ENCODE measurements around the gene STXBP5.

Gene STXBP5

DNA sequence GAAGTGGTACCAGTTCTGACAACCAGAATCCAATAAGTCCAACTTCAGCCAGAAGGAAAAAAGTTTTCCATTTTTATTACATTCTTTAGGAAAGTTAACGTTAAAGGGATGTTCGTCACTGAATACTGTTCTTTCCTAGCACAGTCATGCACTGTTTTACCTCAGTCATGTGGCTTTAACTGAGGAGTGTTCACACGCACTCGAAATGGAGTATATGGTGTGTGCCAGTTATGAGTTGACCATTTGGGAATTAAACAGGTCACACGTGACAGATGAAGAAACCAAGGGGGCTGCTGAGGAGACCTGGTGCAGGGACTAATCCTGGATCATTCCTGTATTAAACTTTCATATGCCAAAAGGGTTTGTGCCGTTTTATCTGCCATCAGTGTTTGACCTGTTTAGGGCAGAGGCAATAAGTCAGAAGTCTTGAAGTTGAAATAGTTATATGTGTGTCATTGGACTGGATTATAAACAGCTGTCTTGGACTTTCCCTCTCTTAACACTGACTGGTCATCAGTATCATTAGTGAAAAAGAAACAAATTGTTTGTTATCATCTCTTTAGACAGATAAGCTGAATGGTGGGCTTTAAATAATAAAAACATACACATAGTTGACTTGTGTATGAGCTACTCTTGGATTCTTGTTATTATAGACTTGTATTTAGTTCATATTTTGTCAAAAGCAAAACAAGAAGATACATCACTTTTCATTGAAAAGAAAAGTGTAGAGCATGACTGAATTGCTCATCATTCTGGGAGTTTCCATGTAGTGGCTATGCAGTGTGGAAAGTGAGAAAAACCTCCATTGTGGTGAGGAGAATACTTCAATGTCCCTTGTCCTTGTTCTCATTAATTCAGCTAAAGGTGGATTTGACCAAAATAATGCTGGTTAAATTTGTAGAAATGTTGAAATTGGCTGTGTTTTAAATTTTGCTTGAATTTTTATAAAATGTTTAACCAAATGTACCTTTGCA is 180.8 kb downstream of the STXBP5 start:
- DNase-seq: no peak

DNA sequence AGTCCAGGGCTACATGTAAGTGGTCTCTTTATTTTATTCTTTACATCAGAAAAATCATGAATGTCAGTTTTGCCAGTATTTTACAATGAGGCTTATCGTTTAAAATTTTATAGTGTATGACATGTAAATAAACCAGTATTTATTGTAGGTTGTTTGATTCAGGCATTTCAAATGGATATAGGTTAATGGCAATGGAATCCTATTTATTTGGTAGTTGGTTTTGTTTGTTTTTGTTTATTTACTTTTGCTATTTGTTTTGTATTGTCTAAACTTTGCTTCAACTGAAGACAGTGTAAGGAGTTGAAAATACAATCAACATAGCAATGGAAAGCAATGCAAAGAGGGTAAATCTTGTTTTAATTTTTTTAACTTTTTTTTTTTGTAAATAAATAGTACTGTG is 185.2 kb downstream of the STXBP5 start:
- no peak for DNase-seq

DNA sequence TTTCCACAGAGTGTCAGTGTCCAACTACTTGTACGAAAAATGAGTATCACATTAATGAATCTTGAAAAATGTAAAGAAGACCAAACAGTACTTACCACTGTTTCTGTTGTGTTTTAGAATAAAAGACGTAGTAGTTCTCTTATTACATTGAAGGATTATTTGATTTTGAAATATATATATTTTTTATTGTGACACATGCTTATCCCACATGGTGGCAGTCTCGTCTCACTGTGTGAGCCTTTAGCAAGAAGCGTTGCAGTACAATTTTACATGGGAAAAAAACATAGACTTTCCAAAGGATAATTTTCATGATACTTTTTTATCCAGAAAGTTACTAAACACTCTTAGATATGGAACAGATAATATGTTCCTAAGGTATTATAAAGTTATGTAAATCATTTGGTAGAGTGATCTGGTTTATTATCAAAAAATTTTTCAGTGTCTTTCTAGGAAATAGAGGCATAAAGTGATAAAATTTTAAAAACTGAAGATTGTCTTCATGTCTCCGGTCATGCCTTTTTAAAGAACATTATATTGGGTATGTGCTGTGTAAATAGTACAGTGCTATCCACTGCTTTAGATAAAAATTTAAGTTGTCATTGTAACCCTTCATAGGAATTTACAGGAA is 186.8 kb downstream of the STXBP5 start:
- DNase-seq: peak; percentile 1

DNA sequence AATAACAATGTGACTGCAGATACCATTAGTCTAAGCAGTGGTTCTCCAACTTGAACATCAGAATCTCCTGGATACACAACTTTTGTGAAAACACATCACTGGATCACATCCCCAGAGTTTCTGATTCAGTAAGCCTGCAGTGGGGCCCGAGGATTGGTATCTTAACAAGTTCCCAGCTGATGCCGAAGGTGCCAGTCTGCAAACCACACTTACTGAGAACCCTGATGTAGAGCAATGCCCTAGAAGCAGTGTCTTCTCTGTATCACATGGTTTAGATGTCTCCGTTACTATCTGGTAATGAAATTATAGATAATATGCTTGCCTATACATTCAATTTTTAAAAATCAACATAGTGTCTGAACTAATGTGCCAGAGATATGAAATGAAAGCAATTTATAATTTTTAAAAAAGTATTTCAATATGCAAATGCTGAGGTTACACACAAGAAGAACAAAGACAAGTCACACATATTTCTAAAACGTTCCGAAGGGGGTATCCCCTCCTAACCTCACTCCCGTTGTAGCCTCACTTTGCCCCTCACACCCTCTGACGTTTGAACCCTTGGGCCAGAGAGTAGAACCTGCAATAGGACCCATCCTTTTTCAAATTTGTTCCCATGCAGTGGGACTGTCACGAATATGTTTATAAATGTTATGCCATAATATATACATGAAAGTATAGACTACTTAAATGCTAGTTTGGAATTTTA is 188.9 kb downstream of the STXBP5 start:
- DNase-seq: no peak

DNA sequence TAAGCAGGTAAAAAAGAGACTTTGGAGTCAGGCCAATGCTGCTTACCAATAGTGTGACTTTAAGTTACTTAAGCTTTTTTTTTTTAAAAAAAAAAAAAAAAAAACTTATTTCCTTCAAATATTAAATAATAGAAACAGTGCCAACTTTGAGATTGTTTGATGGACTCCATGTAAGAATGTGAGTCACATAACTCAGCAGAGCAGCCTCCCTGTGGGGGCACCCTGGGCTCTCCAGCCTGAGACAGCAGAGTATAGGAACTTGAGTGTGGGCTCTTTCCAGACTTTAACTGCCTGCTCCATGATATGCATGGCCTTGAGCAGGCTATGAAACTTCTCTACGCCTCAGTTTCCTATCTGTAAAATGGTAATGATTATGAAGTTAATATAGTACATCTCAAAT is 190.9 kb downstream of the STXBP5 start:
- no peak for DNase-seq

DNA sequence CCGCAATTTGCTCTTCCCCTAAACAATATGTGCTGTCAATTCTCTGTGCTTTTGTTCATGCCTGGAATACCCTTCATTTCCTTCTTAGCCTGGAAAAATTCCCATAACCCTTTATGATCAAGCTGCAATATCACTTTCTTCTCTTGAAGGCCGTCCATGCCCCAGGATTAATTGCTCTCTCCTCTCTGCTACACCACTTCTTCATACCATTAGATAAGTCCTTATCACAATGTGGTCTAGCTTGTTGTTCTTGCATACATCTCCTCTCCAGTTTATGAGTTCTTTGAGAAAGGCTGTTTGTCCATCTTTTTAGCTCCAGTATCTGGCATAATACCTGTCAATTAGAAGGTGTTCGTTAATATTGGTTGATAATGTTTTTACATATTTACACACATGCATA is 193.1 kb downstream of the STXBP5 start:
- no peak for DNase-seq

DNA sequence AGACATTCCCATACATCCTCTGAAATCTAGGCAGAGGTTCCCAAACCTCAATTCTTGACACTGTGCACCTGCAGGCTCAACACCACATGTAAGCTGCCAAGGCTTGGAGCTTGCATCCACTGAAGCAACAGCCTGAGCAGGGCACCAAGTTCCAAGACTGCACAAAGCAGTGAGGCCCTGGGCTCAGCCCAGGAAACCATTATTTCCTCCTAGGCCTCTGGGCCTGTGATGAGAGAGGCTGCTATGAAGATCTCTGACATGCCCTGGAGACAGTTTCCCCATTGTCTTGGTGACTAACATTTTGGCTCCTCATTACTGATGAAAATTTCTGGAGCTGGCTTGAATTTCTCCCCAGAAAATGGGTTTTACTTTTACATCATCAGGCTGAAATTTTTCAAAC is 196.8 kb downstream of the STXBP5 start:
- no peak for DNase-seq

DNA sequence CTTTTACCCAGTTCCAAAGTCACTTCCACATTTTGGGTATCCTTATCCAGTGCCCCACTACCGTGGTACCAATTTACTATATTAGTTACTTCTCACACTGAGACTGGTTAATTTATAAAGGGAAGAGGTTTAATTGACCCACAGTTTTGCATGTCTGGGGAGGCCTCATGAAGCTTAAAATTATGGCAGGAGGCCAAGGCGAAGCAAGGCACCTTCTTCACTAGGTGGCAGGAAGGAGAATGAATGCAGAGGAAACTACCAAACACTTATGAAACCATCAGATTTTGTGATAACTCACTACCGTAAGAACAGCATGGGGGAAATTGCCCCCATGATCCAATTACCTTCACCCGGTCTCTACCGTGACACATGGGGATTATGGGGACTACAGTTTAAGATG is 197.6 kb downstream of the STXBP5 start:
- DNase-seq: no peak

DNA sequence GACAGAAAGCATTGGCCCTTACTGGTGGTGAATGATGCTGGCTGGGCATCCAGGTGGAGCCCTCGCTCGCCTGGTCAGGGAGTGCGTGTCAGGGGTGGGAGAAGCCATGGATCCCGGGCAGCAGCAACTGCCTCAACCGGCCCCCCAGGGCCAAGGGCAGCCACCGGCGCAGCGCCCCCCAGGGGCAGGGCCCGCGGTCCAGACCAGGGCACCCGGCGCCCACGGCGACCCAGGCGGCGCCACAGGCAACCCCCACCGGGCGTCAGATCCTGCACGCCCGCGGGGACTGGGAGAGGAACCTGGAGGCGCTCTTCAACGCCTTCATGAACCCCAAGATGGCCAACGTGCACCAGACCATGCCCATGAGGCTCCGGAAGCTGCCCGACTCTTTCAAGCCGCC is 202.6 kb downstream of the STXBP5 start:
- DNase-seq: no peak

DNA sequence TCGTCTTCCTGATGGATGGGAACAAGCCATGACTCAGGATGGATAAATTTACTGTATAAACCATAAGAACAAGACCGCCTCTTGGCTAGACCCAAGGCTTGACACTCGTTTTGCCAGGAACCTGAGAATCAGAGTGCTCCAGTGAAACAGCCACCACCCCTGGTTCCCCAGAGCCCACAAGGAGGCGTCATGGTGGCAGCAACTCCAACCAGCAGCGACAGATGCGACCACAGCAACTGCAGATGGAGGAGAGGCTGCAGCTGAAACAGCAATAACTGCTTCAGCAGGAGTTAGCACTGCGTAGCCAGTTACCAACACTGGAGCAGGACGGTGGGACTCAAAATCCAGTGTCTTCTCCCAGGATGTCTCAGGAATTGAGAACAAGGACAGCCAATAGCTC is 203.4 kb downstream of the STXBP5 start:
- no peak for DNase-seq

DNA sequence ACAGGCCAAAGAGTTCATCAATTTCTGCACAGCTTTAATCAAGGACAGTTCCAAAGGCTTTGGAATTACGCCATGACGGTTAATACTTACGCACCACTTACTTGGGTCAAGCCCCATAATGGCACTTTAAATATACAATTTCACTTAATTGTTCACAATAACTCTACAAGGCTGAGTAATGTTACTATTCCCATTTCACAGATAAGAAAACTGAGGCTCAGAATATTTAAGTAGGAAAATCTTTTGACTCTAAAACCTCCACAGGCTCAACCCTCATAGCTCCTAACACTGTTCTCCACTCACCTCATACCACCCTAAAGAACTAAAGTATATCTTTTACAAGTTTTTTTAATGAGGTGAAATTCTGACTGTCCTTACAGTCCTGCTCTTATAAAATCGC is 212.4 kb downstream of the STXBP5 start:
- no peak for DNase-seq

DNA sequence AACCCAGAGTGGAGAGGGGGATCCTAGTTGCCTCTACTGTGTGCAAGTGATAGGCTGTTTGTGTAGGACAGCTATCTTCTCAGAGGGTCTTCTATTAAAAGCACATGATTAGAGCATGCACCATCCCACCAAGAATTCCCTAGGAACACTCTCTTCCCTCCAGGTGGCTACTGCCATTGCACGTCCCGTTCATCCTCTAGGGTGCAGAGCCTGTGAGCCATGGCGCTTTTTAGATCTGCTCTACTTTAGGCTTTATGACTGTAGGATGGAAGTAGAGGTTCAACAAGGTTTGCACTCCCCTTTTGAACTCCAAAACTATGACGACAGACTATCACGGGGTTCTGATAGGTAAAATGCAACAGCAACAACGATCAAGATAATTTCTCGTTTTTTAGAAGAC is 213.7 kb downstream of the STXBP5 start:
- DNase-seq: no peak

DNA sequence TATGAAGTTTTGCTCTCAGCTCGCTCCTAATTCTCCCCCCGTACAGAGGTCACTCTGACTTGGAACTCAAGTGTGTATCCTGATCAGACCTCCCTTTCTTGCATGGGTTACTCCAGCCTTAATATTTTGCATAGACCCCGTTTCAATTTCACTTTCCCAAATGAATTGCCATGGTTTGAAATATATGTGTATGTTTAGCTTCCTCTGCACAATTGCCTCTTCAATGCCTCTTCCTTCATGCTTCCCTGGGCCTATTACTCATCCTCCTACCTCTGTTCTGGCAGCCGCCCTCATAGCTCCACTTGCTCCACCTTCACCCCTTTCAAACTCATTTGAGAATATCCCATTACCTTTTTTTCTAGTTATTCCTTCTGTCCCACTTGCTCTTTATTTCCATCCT is 214.3 kb downstream of the STXBP5 start:
- no peak for DNase-seq

DNA sequence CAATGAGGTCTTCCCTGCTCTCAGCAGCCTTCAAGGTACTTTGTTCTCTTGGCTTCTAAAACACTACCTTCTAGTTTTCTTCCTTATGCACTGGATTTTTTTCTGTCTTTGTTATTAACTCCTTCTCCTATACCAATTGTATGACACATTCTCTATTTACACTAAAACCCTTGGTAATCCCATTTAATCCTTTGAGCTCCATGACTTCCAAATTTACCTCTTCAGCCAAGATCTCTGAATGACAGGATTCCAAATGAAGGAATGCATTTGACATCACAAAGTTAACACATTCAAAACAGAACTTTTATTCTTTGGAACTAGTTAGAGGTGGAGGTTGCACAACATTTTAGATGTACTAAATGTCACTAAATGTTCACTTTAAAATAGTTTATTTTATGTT is 217.7 kb downstream of the STXBP5 start:
- no peak for DNase-seq

DNA sequence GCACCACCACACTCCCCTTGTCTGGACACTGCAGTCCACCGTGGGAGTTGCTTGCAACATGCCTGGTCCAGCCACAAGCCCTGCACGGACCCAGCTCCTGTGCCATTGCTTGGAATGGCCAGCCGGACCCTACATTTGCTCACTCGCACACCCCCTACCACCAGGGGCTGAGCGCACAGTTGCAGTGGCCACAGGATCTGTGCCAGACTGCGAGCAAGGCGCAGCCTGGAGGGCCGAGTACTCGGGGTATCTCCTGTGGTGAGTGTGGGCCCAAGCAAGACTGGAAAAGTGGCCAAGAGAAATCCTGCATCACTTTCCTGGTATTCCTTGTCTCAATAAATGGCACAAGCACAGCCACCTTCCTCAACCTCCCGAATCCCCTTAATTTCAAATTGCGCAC is 218.9 kb downstream of the STXBP5 start:
- no peak for DNase-seq

DNA sequence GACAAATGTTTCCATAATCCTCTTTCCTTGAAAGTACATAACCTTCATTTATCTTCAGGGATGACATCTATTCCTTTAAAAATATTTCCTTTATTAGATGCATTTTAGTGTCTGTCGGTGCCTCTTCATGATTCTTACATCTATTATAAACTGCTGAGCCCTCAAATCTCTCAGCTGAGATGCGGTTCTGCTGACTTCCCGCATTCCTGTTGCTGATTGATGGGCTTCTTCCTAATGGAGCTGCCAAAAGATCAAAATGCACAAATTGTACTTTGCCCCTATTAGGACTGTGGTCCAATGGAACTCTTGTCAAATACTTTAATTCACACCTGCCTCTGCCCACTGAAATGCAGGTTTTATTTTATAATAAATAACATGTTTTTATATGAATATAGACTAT is 225.6 kb downstream of the STXBP5 start:
- DNase-seq: no peak

DNA sequence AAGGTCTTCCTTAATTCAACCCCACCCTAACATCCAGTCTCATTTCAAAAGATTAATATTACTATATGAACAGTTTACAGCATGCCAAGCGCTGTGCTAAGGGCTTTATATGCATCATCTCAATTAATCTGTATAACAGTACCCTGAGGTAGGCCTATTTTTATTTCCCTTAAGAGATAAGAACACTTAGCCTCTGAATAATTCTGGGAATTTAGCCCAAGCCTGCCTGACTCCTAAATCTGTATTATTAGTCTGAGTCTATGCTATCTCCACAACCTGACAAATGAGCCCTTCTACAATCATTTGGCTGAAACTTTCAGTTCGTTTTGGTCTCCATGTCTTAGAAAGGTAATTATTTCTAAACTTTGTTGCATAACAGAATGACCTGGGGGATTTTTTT is 226.6 kb downstream of the STXBP5 start:
- no peak for DNase-seq

DNA sequence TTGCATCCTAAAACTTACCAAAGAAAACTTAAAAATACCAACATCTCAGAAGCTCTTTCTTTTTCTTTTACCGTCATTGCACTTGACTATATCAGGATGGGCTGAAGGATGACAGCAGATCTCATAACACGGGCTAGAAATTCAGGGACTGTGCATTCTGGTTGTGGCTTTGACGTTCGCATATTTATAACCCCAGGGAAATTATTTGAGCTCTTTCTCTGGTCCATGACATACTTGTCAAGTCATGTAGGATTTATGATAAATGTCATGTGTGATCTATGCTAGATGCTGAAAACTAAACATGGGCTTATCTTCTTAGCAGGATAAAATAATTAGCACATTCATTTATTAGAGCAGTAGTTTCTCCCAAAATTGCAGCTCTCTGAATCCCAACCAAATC is 229.9 kb downstream of the STXBP5 start:
- no peak for DNase-seq

DNA sequence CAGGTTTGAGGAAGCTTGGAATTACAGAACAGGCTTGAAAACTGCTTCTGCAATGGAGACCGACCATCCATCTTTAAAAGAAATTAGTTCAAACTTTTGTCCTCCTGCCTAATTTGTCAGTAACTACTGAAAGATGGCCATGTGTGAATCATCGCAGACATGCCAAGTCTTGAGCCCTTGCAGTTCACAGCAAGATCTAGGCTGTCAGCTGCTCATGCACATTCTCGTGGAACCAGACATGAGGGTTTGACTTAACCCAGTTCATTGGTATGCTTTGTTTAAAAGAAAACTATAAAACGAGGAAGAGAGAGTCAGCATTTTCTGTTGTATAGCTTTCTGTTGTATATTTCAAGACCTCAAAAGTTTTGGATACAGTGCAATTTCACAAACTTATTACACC is 230.3 kb downstream of the STXBP5 start:
- DNase-seq: no peak

DNA sequence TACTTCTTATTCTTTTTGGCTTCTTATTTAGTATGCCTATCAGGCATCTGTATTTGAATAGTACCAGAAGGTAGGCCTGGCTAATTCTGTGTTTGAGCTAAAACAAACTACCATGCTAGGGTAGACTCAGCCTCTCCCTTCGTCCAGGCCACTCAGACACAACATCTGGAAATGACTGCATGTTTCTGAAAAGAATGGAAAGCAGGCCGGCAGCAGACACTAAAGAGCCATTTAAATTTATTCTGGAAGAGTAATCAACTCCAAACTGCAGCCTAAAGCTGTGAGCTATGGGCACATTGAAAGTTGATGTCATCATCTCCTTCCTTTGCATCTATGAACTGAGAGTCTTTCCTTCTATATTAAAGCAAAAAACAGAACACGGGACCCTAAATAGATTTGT is 233.4 kb downstream of the STXBP5 start:
- no peak for DNase-seq

DNA sequence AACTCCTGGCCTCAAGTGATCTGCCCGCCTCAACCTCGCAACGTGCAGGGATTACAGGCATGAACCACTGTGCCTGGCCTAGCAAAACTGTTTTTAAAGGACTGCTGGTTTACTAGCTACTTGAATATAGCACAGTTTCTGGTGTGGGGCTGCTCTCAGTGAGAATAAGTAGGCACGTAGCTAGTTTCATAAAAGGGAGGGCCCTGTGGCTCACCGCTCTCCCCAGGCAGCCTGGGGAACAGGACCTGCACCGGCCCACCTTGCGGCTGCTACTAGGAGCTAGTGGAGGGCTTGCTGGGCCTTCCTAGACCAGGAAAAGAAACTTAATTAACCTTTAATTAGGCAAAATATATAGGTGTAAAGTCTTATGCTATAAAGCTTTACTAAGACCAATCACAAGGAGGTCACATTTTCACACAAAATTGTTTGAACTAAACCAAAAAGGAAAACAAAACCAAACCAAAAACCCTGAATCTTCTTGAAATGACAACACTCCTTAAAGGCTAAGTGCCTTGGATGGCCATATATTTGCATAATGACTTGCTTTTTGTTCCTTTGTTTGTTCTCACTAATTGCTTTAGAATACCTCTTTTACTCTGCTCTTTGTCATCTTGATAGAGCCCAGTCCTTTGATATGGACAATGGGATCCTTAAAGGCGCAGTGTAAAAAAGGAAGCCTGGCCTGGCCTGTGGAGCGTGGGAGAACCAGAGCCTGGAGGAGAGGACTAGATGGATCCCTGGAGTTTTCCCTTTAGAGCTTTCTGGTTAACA is 234.7 kb downstream of the STXBP5 start:
- DNase-seq: no peak

Data from NCI-H1092 treated with DMSO at 0.1 percent for 48 hours (cell line).